CD1c-positive myeloid dendritic cell (primary cell): Measurements from ENCODE around the gene CDC6.

ENCODE experiments used
- DNase-seq: peaks from one replicate; pipeline ENCODE4 v3.0.0-alpha.2; 2016; ENCODE audit errors: extremely low spot score

Gene CDC6

DNA sequence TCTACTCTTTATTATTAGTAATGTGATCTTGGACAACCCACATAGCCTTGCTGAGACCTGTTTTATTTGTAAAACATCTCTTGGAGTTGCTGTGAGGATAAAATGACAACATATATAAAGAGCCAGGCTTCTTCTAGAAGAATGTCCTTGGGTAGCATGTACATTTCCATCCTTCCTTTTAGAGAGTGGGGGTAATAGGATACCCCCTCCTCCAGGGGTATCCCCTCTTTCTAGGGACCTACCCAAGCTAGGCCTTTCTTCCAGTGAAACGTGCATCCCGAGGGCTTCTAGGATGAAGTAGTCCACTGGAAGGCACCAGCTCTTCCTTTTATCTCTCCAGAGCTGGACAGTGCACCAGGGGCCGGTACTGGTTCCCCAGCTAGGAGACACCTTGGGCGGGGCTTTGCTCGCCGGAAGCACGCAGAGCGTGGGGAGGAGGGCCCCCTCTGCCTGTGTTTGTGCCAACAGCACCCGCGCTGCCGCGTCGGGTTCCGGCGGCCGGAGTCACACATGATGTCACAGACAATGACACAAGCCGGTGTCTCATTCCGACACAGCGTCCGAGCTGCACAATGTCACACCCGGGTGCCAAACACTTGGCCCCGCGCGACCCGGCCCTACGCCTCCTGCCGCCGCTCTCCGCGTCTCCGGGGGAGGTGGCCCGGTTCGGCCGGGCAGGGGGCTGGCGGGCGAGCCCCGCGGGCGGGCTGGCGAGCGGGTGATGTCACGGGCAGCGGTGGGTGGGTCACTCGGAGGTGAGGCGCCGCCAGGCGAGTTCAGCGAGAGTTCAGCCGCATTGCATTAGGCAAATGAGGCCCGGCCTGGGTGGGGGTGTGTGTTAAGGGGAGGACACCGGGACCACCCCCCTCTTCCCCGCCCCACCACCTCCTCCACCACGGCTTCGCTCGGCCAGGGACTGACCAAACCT is 53.5 kb downstream of the CDC6 start:
- peak; percentile 97 for DNase-seq

DNA sequence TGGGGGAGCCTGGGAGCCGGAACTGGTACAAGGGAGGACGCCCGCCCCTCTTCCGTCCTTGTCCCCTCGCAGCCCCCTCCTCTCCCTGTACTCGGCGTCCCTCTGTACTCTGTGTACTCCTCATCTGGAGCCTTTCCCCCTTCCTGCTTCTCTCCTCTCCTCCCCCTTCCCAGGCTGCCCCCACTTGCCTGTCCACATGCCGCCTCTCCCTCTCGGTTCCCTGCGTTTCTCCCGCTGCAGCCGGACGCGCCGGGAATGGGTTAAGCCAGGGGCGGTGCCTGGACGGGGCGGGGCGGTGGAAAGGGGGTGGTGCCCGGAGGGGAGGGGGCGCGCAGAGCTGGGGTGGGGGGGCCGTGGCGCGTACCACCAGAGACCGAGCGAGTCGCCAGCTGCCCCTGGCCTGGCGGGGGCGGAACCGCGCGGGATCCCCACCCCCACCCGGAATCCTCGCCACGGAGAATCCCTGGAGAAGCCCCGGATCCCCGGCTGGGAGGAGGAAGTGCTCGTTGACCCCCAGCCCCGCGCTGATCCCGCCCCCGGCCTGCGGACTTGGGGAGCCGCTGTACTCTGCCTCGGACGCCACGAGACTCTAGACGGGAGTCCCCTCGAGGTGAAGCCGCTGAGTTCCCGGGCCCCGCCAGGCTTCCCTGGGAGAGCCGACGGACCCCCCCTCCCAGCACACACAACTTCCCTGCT is 54.3 kb downstream of the CDC6 start:
- peak; percentile 74 for DNase-seq

DNA sequence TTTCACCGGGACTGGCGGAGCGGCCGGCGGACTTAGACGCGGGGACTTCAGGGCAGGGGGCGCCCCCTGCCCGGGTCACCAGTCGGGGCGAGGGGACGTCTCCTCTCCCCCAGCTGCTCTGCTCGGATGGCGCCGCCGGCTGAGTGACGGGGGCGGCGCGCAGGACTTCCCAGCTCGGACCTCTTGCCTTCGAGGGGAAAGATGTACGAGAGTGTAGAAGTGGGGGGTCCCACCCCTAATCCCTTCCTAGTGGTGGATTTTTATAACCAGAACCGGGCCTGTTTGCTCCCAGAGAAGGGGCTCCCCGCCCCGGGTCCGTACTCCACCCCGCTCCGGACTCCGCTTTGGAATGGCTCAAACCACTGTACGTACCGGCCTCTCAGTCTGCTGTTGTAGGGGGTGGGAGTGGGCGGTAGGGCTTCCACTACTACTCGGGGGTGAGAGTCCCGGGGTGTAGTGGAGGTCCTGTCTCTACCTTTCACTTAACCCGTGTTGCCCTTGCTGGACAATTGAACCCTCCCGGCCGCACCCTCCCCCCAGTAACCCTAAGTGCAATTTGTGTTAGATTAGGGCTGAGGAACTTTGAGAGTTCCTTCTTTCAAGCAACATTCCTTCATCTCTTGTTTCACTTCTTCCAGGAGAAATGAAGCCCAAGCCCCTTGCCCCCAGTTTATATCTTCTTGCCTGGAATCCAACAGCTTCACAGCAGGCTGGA is 55.0 kb downstream of the CDC6 start:
- no peak for DNase-seq

DNA sequence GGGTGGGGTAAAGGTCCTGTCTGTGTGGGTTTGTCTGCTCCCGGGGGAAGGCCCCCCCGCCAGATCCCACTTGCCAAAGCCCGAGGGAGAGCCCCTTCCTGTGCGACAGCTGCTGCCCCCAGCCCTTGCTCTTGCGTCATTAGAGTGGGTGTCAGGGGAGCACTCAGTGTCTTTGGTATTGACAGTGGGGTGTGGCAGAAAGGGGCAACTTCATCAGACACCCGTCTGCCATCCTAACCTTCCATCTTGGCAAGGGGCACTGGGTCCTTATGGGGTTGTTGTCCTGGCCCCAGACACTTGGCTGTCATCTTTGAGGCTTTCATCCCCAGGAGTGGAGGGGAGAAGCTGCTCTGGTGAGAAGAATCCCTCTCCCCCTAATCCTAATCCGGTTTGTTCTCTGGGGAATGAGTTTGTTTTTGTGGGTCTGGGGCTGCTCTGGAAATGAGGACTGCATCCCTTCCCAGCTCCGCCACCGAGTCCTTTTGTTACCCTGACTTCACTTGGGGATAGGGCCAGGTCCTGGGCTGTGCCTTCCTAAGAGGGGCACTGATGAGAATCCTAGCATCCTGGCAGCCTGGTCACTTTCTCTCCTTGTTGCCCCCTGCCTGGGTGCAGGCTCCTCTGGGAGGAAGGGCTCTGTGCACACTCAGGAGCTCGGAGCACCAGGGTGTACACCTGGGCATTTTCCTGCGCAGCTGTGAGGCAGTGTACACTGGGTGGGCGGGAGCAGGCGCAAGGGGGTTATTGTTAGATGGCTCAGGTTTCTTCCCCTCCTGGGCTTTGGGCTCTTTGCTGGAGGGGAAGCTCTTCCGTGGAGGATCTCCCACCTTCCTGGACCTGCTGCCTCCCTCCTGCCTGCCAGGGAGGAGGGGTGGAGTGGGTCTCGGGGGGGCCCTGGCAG is 55.8 kb downstream of the CDC6 start:
- DNase-seq, result peak; percentile 55

DNA sequence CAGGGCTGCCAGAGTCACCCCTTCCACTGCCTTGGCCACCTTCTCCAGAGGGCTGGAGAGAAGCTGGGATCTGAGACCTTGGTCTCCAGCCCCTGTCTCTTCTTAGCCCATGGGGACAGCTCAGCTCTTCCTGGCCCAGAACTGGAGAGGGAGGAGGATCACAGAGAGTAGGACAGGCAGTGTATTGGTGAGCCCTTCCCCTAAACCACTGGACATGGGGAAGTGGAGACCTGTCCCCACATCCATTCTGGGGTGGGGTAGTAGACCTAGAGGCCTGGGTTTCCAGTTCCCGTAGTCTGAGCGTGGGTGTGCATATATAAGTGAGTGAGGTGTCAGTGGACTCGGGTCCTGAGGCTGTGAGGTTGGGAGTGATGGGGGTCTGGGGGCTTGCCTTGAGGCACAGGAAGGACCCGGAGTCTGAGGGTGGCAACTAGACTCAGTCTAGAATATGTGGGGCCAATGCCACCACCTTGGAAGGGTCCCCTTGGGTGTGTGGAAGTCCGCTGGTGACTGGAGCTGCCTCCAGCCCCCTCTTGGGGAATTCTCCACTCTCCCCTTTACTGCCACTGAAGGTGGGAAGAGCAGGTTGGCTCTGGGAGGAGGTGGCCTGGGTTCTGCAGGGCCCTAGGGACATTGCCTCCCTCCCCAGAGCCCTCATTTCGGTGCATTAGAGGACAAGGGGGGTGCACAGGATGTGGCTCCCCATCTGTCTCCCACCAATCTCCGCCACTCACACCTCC is 56.9 kb downstream of the CDC6 start:
- peak; percentile 68 for DNase-seq

DNA sequence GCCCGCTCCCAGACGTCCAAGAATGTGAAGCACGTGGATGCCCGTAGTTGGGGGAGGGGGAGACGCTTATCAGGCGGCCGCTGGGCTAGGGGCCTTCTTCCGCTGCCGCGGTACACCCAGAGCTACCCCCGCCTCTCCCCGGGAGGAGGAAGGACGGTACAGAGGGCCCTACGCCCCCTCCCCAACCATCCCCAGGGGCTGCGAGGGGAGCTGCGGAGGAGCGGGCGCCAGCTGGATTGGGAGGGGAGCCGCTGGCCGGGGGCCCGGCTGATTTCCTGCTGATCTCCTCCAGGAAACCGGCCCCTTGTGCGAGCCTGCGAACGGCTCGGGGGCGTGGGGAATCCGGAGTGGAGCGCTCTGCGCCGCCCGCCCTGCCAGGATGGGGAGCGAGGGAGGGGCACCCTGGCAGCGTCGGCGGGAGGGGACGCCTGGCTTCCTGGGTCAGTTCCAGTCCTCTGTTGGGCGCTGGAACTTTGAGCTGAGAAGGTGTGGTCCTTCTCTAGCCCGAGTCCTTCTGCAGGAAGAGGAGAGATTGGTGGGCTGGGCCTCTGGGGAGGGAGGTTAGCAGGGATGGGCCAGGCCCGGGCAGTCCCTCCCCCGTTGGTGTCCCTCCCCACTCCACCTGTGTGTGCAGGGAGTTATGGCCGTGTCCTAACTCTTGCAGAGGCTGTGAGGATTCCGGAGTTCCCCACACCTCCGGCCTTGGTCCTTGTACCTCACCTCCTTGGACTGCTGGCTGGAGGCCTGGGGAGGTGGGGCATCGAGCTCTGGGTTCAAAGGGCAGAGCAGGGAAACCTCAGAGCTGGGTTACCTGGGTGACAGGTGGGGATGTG is 57.7 kb downstream of the CDC6 start:
- DNase-seq, result no peak

DNA sequence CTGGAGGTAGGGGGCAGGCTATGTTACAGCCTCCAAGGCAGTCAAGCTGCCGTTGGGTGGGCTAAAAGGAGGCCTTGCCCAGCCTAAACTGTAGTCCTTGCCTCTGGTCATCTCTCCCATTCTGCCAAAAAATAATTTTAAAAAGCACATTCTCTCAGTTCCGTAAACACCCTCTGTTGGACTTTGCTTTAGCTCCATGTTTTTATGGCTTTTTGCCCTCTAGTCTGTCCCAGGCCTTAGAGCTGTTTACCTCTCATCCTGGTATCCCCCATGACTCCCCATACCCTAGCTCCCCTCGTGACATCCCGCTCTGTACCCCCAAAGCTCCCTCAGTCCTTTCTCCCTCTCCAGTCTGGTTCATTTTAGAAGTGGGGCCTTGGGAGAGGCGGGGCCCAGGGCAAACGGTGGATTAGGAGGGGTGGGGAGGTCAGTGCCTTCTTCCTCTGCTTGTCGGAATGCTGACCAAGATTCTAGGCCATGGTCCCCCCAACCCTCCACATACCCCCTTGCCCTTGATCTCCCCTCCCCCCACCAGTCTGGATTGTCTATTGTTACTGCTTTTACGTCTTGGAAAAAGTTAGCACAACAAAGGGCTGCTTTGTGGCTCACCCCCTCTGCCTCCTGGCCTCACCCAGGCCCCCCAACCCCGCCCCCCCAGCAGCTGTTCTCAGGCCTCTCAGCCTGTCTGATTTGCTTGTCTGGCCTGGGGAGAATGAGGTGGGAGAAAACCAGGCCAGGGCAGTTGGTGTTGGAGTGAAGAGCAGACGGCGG is 58.5 kb downstream of the CDC6 start:
- no peak for DNase-seq

DNA sequence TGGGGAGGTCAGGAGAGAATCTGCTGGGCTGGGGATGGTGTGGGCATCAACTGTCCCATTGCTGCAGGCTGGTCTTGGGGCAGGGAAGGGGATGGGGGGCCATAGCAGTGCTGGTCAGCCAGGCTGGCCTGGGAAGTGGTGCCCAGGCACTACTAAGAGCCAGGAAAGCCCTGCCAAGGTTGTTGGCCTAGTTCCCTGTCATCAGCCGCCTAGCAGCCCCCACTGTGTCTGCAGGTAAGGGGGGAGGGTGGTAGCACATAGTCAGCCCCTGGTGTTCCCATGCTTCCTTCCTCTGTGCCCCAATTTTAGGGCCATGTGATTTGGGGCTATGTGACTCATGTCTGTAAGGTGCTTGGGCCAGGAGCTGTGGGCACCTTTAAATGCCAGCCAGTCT is 59.1 kb downstream of the CDC6 start:
- DNase-seq, result no peak

DNA sequence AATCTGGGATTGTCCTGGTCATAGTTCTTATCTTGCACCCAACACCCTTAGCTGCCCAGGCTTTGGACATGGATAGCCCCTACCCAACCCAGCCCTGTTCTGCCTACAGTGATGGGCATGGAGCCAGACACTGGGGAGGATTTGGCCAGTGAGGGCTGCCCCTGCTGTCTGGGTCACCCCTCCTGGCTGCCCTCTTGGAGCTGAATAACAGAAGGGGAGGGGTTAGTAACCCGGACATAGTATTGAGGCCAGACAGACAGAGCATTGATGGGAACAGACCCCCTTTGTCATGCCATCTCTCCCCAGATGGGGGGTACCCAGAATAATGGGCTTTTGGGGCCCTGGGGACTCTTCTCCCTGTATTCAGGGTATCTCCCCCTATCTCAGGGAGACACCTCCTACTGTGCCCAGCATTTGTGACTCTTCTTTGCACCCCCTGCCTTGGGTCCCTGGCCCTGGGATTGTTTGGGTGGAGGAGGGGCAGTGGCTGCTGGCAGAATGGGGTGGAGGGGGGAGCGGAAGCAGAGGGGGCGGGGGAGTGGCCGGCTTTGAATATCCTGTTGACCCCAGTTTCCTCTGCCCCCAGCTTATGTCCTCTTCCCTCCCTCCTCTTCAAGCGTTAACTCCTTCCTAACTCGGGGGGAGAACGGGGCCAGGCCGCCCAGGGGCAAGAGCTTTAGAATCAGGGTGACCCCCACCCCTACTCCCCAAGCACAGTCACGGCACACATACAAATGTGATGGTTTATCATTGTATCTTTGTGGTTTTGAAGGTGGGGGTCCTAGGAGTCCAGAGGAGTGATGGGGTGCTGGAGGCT is 59.8 kb downstream of the CDC6 start:
- no peak for DNase-seq

DNA sequence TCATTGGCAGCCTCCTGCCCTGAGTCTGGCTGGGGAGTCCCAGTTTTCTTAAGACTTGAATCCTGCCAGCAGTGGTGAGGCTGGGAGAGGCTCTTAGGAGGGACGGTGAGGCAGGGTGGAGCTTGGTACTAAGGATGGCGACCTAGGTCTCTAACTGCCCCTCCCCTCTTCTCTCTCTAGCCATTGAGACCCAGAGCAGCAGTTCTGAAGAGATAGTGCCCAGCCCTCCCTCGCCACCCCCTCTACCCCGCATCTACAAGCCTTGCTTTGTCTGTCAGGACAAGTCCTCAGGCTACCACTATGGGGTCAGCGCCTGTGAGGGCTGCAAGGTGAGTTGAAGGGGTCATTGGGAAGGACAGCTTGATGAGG is 60.4 kb downstream of the CDC6 start:
- DNase-seq, result no peak

DNA sequence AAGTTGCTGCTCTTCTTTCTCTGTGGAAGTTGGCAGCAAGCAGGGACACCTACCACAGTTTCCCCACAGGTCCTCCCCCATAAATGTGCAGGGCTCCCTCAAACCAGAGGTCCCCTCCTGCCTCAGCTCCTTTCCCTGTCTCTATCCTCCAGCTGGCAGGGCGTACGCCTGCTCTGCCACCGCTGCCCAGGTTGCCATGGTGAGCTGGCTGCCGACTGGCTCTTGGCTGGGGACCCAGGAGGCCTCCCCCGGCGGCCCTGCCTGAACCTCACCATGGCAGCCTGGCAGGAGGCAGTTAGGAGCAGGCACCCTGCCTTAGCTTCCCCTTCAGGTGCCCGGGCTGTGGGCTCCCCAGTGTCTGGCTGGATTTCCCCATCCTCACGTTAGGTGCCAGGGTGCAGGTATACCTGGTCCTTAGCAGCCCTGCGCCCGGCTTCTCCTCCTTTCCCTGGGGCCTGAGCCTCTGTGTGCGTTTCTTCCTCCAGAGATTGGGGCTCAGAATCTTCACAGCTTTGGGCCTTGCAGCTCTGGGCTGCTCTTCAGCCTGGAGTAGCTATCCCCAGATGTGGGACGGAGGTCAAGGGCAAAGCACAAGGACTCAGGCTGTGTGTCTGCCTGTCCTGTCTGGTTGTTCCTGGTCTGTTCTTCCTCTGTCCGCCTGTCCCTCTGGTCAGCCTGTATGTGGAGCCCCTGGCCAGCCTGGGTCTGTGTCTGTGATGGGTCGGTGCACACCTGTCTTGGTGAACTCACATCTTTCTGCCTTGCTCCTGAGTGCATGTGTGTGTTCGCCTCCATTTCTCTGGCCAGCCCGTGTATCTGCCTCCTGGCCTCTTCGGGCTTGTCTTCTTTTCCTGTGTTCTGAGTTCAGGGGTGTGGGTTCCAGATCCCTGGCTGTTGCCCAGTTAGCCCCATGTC is 61.1 kb downstream of the CDC6 start:
- no peak for DNase-seq

DNA sequence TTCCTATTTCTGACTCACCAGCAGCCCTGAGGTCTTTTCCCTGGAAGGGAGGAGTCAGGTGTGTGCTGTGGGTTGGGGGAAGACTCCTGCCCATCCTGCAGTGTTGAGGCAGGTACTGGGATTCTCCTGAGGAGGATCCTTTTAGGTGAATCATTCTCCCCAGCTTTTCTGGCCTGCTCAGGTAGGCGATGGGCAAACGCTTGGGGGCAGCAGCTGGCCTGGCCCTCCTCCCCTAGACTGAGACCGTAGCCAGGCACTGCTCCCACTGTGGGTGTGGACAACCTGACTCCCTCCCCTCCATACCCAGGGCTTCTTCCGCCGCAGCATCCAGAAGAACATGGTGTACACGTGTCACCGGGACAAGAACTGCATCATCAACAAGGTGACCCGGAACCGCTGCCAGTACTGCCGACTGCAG is 61.8 kb downstream of the CDC6 start:
- no peak for DNase-seq

DNA sequence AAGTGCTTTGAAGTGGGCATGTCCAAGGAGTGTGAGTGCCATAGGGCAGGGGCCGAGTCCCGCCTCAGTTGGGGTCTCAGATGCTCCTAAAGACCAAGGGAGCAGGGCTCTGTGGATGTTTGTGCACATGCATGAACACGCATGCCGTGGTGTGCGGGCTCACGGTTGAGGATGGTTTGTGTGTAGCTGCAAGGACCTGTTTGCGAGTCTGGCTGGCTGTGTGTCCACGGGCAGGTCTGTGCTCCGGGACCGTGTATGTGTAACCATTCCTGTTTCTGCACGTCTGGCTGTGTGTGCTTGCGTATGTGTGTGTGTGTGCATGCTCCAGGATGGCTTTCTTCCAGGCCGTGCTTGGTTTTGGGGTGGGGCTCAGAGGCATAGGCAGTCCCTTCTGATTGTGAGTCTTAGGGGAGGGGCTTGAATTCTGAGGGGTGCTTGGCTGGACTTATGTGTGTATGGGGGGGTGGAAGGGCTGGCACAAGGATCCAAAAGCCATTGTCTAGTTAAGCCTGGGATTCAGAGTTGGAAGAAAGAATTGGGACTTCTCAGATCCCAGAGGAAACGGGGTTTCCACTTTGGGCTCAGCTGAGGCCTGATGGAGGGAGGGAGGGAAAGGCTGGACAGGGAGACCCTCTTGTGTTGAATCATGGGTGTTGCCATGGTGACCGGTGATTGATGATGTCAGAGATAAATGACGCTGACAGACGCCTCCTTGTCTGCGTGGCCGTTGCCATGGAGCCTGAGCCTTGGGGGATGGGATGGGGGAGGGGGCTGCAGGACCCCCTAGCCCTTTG is 62.4 kb downstream of the CDC6 start:
- DNase-seq, result no peak

DNA sequence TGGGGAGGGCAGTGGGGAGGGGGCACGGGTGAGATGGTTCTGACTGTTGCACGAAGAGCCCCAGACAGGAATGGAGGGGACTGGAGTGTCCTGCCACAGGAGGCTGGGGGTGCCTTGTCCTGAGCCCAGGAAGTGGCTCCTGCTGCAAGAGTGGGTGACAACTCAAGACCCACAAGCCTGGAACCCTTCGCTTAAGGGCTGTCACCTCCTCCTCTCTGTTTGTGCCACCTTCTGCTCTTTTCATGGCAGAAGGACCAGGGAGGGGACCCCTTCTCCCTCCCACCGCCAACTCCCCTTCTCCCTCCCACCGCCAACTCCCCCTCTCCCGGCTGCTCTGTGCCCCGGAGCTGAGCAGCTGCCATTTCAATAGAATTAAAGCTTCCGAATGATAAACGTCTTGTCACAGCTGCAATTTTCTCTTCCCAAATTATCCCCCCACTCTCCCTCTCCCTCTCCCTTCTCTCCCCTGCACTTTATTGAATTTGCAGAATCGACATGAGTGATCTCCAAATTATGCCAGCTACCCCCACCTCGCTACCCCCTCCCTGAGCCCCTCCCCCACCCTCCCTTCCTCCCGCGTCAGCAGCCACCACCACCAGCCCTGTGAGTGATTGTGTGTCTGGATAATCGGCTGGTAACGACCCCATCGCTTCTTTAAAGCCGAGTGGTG is 63.1 kb downstream of the CDC6 start:
- no peak for DNase-seq

DNA sequence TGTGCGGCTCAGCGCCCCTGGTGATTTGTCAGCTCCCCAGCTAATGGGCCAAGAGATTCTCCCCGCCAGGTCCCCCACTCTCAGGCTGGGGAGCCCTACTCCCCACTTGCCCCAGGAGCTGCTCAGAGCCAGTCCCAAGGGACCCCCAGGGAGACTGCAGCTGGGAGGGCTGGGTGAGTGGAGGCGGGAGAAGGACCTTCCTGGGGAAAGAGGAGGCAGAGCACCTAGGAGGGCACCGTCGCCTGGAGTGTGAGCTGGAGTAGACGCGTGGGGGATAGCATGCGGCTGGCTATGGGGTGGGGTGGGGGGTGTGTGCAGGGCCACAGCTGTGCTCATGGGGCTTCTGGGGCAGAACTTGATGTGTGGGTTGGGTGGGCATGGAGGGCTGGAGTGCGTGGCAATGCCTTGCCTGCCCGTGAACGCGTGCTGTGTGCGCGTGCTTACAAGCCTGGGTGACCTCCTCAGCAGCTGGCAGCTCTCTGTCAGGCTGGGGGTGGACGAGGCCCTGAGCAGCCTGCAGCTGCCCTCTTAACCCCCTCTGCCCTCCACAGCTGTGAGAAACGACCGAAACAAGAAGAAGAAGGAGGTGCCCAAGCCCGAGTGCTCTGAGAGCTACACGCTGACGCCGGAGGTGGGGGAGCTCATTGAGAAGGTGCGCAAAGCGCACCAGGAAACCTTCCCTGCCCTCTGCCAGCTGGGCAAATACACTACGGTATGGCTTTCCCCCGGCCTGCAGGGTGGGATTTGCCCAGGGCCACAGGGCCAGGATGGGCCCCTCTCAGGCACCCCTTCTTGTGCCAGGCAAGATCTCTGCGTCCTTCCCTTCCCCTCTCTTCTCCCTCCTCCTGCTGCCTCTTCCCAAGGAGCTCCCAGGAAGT is 63.9 kb downstream of the CDC6 start:
- no peak for DNase-seq
